Naive thymus-derived CD4-positive, alpha-beta T cell (primary cell): ENCODE results near the gene PAX8. TPM values are rescaled to one million over a fixed set of nuclear protein-coding genes. Genes with fewer than 3 reads are reported as not detected.

Source experiments
- ATAC-seq: fragments of 150-1000 bp; cut with Tn5 transposase; 2 replicates; pipeline ENCODE4 v1.10.0; 2021; ENCODE audit warnings: mild to moderate bottlenecking, moderate library complexity
- CTCF ChIA-PET: fragments of 350-600 bp; sonication (Branson Sonifier 250); formaldehyde crosslinking; loops from one replicate; lab custom pipeline; 2021; ENCODE audit warnings: antibody characterized with exemption; lab: Charles Lee
- POLR2A ChIA-PET: fragments of 350-600 bp; sonication (Branson Sonifier 250); formaldehyde crosslinking; loops from one replicate; lab custom pipeline; 2021; ENCODE audit warnings: antibody characterized with exemption, inconsistent platforms; lab: Charles Lee
- DNase-seq, 9 donors: peaks; one replicate each; pipeline versions ENCODE4 v3.0.0 to v3.0.0-alpha.2; 2020 to 2022; ENCODE audit warnings: mixed read lengths in 1 of 9
- H3K27ac ChIP-seq: one replicate; pipeline ENCODE4 v1.7.0; 2013; ENCODE audit warnings: mild to moderate bottlenecking, low read depth, low read length, moderate library complexity
- H3K27me3 ChIP-seq, 2 donors: one replicate each; pipeline ENCODE4 v1.7.0; 2013; ENCODE audit warnings: low read length in 2 of 2, mild to moderate bottlenecking in 2 of 2, moderate library complexity in 2 of 2; ENCODE audit not compliant: control insufficient read depth in 2 of 2, insufficient read depth in 2 of 2
- H3K36me3 ChIP-seq, 3 experiments: 1 replicate in 2 of 3; 2 replicates in 1 of 3; pipeline ENCODE4 v1.7.0; 2013; ENCODE audit warnings: low read length in 3 of 3, mild to moderate bottlenecking in 3 of 3, moderate library complexity in 1 of 3; ENCODE audit not compliant: insufficient read depth in 3 of 3, control insufficient read depth in 2 of 3
- H3K4me1 ChIP-seq, 2 donors: one replicate each; pipeline ENCODE4 v1.7.0; 2013; ENCODE audit warnings: low read length in 2 of 2, mild to moderate bottlenecking in 2 of 2, moderate library complexity in 1 of 2; ENCODE audit not compliant: control insufficient read depth in 2 of 2, insufficient read depth in 2 of 2
- H3K4me3 ChIP-seq: 2 replicates; pipeline ENCODE4 v1.7.0; 2013; ENCODE audit warnings: mild to moderate bottlenecking, low read length
- H3K9me3 ChIP-seq, 3 experiments: 1 replicate in 2 of 3; 2 replicates in 1 of 3; pipeline ENCODE4 v1.7.0; 2013; ENCODE audit warnings: low read length in 3 of 3; ENCODE audit not compliant: control insufficient read depth in 2 of 3
- H3K27ac Mint-ChIP-seq, 9 donors: one replicate each; pipeline ENCODE4 v1.8.0; 2020 to 2022; ENCODE audit warnings: mixed read lengths in 9 of 9, mild to moderate bottlenecking in 8 of 9, moderate library complexity in 5 of 9, inconsistent platforms in 2 of 9
- H3K27me3 Mint-ChIP-seq, 5 donors: one replicate each; pipeline ENCODE4 v1.8.0; 2021 to 2022; ENCODE audit warnings: mixed read lengths in 5 of 5, mild to moderate bottlenecking in 1 of 5
- H3K36me3 Mint-ChIP-seq, 5 donors: one replicate each; pipeline ENCODE4 v1.8.0; 2020 to 2022; ENCODE audit warnings: mixed read lengths in 5 of 5, mild to moderate bottlenecking in 3 of 5, inconsistent platforms in 1 of 5
- H3K4me1 Mint-ChIP-seq, 7 donors: one replicate each; pipeline ENCODE4 v1.8.0; 2020 to 2022; ENCODE audit warnings: mixed read lengths in 7 of 7, mild to moderate bottlenecking in 3 of 7, inconsistent platforms in 1 of 7
- H3K4me3 Mint-ChIP-seq, 10 donors: one replicate each; pipeline ENCODE4 v1.8.0; 2020 to 2022; ENCODE audit warnings: mild to moderate bottlenecking in 10 of 10, mixed read lengths in 10 of 10, moderate library complexity in 6 of 10, inconsistent platforms in 2 of 10
- H3K9me3 Mint-ChIP-seq, 11 donors: one replicate each; pipeline ENCODE4 v1.8.0; 2020 to 2022; ENCODE audit warnings: mixed read lengths in 11 of 11, mild to moderate bottlenecking in 4 of 11, inconsistent platforms in 1 of 11, moderate library complexity in 1 of 11
- intact Hi-C, 2 donors: fragments of 100-400 bp; cut with micrococcal nuclease; formaldehyde crosslinking; loops; one replicate each; pipeline ENCODE4 v1.15.1; 2023
- polyA plus RNA-seq, 2 donors: library from polyadenylated mRNA; unstranded; fragments of 300-500 nt; fragmentation: Illumina TruSeq; gene quantifications; one replicate each; pipeline ENCODE4 v1.2.3, GENCODE V29; 2021
- total RNA-seq, 6 experiments: library from RNA in 5 of 6; stranded (reverse) in 5 of 6; gene quantifications; 1 replicate in 5 of 6; 2 replicates in 1 of 6; pipeline ENCODE4 v1.2.3 and lab custom pipeline; 2021 to 2026

Gene PAX8
- total and polyA plus RNA-seq, 7 experiments from 2014 or later, result 0.09 to 1.5 (median 1.2) TPM

GRCh38 chr2:113167115-113167932 lies 111.4 kb downstream of the PAX8 start:
- Mint-ChIP-seq H3K9me3 (peaks cover 0 to 4% (median 0%) of the 10 kb centered on the region in 11 donors), H3K27me3 (no peaks in the 10 kb centered on the region), H3K4me1 (peaks cover 61 to 88% (median 80%) of the 10 kb centered on the region in 7 donors), H3K36me3 (peaks cover 0 to 17% (median 4%) of the 10 kb centered on the region in 5 donors), H3K4me3 (peak overlapping the region; percentile 57 to 87 (median 78)), H3K27ac (peak overlapping the region; percentile 88 to 100 (median 97))
- peak overlapping the region; percentile 87 for H3K27ac ChIP-seq
- no peaks in the 10 kb centered on the region for H3K27me3 ChIP-seq
- CTCF ChIA-PET, result interaction anchor here (0.7 to 2.4 kb wide), 6 partner anchors 9 to 87 kb away, joined by 3 to 19 read pairs (median 6); no protein-coding TSS in a partner anchor
- DNase-seq (peak in 6 of 9 donors; percentile 38 to 45 (median 41)), ATAC-seq (peak; percentile 72)
- H3K9me3 ChIP-seq, result no peaks in the 10 kb centered on the region
- H3K36me3 ChIP-seq, result no peaks in the 10 kb centered on the region
- H3K4me3 ChIP-seq, result peak overlapping the region; percentile 34
- H3K4me1 ChIP-seq, result peaks cover 40 to 74% of the 10 kb centered on the region in 2 donors
- POLR2A ChIA-PET, result interaction anchor here (0.7 to 12.9 kb wide), 7 partner anchors 8 to 37 kb away, joined by 3 to 172 read pairs (median 4); partner anchors contain the start of gene PSD4
- intact Hi-C loops, result loop anchor here (1.0 kb wide), 2 partner anchors 8 to 9 kb away; no protein-coding TSS in a partner anchor

GRCh38 chr2:113166187-113166645 lies 112.5 kb downstream of the PAX8 start:
- Histone ChIP-seq H3K27me3 (no peaks in the 10 kb centered on the region), H3K27ac (peak overlapping the region; percentile 87), H3K9me3 (no peaks in the 10 kb centered on the region), H3K4me3 (no peak overlapping the region), H3K36me3 (no peaks in the 10 kb centered on the region), H3K4me1 (peaks cover 32 to 64% of the 10 kb centered on the region in 2 donors)
- peak overlapping the region; percentile 31 to 100 (median 97) for H3K27ac Mint-ChIP-seq
- CTCF ChIA-PET, result interaction anchor here (2.4 kb wide), 1 partner anchor 28 kb away, joined by 19 read pairs; no protein-coding TSS in a partner anchor
- peaks cover 53 to 83% (median 72%) of the 10 kb centered on the region in 7 donors for H3K4me1 Mint-ChIP-seq
- POLR2A ChIA-PET, result interaction anchor here (1.1 to 12.9 kb wide), 4 partner anchors 9 to 17 kb away, joined by 3 to 172 read pairs (median 30); partner anchors contain the start of gene PSD4
- intact Hi-C loops, result no loop called here
- no peaks in the 10 kb centered on the region for H3K27me3 Mint-ChIP-seq
- no peak for ATAC-seq
- H3K36me3 Mint-ChIP-seq, result peaks cover 0 to 10% (median 3%) of the 10 kb centered on the region in 5 donors
- no peak for DNase-seq
- peak overlapping the region in 3 of 10 donors; percentile 26 to 75 (median 49) for H3K4me3 Mint-ChIP-seq
- H3K9me3 Mint-ChIP-seq, result peaks cover 0 to 2% (median 0%) of the 10 kb centered on the region in 11 donors

Other genes starting within 250 kb of the PAX8 start
- not detected for gene IL36B, start 226.1 kb downstream of the PAX8 start, total RNA-seq
- not detected for gene IL36B, start 226.1 kb downstream of the PAX8 start, polyA plus RNA-seq
- under 1 TPM in 1 of 5 experiments, not detected in 4; 0.07 TPM for gene IL36RN, start 219.7 kb downstream of the PAX8 start, total RNA-seq
- not detected for gene IL36RN, start 219.7 kb downstream of the PAX8 start, polyA plus RNA-seq
- gene IL1F10, start 211.0 kb downstream of the PAX8 start, total RNA-seq, result not detected
- gene IL1F10, start 211.0 kb downstream of the PAX8 start, polyA plus RNA-seq, result not detected
- gene IL1RN, start 151.3 kb downstream of the PAX8 start, total RNA-seq, result 10 to 100 TPM in 1 of 5 experiments, 1 to 10 TPM in 4; 1.7 to 14.3 (median 2.3) TPM
- not detected for gene IL1RN, start 151.3 kb downstream of the PAX8 start, polyA plus RNA-seq
- 100 to 1,000 TPM in 4 of 5 experiments, 10 to 100 TPM in 1; 96.4 to 399 (median 167) TPM for gene PSD4, start 105.0 kb downstream of the PAX8 start, total RNA-seq
- gene PSD4, start 105.0 kb downstream of the PAX8 start, polyA plus RNA-seq, result 10 to 100 TPM; 28.0 to 50.4 TPM
- 10 to 100 TPM; 37.0 to 44.7 (median 40.3) TPM for gene ZNG1B, start 158.8 kb upstream of the PAX8 start, total RNA-seq
- 10 to 100 TPM; 21.5 to 28.3 TPM for gene ZNG1B, start 158.8 kb upstream of the PAX8 start, polyA plus RNA-seq
- gene FOXD4L1, start 219.7 kb upstream of the PAX8 start, total RNA-seq, result under 1 TPM in 4 of 5 experiments, not detected in 1; 0.16 to 0.60 (median 0.35) TPM
- gene FOXD4L1, start 219.7 kb upstream of the PAX8 start, polyA plus RNA-seq, result not detected